G401.6 (cell line): ENCODE data around the gene ZNF358.

ENCODE experiments used
- FAIRE-seq: peaks from 2 replicates; lab custom pipeline; 2012; peaks lifted over from hg19 to GRCh38; lab: Jason Lieb, UNC

The ZNF358 gene

GRCh38 chr19:7489609-7490044 lies 26.3 kb upstream of the ZNF358 start:
- FAIRE-seq, result no peak

GRCh38 chr19:7492142-7492541 lies 23.8 kb upstream of the ZNF358 start:
- FAIRE-seq, result no peak

- no peak for FAIRE-seq
Measured at GRCh38 chr19:7492558-7492957, 23.3 kb upstream of the ZNF358 start.

- FAIRE-seq, result no peak
Measured at GRCh38 chr19:7494416-7495098, 21.3 kb upstream of the ZNF358 start.

DNA sequence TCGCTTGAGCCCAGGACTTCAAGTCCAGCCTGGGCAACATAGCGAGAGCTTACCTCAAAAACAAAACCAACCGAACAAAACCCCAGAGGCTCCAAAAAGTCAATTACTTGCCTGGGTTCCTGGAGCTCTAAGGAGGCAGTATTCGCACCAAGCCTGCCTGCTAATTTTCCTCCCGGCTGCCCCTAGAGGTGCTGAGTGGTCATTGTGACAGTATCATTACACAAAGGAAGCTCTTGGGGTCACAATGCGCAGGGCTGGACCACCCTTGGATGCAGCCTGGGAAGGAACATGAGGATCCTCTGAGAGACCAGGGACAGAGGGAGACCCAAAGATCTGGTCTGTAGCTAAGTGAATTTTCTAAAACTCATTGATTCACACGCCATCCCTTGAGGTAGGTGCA lies 18.6 kb upstream of the ZNF358 start:
- no peak for FAIRE-seq

DNA sequence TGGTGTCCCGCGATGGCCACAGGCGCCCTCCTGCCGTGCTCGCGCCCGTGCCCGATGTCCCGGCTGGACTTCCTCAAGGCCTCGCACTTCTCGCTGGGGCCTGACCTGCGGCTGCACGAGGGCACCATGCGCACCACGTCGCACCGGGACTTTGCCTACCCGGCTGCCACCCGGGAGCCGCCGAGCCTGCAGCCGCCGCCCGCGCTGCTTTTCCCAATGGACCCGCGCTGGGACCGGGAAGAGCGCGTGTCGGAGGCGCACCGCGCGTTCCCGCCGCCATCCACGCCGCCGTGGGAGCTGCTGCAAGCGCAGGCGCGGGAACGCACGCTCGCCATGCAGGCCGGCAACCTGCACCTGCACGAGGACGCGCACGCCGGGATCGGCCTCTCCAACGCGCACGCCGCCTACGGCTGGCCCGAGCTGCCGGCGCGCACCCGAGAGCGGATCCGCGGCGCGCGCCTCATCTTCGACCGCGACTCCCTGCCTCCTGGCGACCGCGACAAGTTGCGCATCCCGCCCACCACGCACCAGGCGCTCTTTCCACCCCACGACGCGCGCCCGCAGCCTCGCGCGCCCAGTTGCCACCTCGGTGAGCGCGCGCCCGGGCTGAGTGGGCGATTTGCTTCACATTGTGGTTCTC lies 15.0 kb upstream of the ZNF358 start:
- FAIRE-seq, result no peak

GRCh38 chr19:7502552-7502951 lies 13.4 kb upstream of the ZNF358 start:
- no peak for FAIRE-seq

GRCh38 chr19:7504684-7505083 lies 11.2 kb upstream of the ZNF358 start:
- no peak for FAIRE-seq

- FAIRE-seq, result no peak
Measured at GRCh38 chr19:7505288-7505681, 10.6 kb upstream of the ZNF358 start.

GRCh38 chr19:7505682-7506384 lies 10.1 kb upstream of the ZNF358 start:
- FAIRE-seq, result no peak

DNA sequence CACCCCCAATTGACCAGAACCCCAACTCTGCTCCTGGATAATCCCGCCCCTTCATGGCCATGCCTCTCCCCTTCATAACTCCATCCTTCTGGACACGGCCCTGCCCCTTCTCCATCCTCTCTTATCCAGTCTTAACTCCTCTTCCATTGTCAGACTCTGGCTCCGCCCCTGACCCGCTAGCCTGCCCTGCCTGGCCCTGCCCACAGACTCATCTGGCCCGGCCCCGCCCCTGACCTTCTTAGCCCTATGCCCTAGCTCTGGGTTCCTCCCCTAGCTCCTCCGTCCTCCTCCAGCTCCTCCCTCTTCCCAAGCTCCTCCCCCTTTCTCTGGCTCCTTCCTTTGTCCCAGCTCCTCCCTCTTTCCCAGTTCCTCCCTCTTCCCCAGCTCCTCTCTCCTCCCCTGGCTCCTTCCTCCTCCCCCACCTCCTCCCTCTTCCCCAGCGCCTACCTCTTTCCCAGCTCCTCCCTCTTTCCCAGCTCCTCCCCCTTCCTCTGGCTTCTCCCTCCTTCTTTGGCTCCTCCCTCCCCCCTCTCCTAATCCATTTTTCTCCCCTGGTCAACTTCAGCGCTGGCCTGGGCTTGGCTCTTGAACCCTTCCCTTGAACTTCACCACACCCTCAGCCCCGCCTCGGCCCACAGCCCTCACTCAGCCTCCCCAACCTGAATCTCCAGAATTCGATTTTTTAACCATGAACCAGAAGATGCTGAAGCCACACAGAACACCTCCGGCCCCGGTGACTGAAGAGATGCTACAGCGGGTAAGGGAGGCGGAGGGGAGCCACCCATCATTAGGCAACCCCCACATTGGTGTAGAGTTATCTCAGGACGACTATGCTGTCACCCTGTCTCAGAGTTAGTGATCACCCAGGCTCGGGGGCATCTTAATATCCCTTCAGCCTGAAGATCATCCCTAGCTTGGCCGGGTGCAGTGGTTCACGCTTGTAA lies 9.2 kb upstream of the ZNF358 start:
- peak; percentile 99 for FAIRE-seq

DNA sequence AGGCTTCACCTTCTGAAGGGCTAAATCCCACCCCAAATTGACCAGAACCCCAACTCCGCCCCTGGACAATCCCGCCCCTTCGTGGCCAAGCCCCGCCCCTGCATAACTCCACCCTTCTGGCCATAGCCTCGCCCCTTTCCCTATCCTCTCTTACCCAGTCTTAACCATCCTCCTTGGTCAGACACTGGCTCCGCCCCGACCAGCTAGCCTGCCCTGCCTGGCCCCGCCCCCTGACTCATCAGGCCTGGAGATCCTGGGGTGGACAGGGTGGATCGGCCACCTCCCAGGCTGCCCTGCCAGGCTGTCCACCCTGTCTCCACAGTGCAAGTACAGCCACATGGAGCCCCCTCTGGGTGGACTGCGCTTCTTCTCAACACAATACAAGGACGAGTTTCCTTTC lies 8.0 kb upstream of the ZNF358 start:
- no peak for FAIRE-seq

GRCh38 chr19:7509625-7510024 lies 6.3 kb upstream of the ZNF358 start:
- no peak for FAIRE-seq

- no peak for FAIRE-seq
Measured at GRCh38 chr19:7512400-7512851, 3.5 kb upstream of the ZNF358 start.

DNA sequence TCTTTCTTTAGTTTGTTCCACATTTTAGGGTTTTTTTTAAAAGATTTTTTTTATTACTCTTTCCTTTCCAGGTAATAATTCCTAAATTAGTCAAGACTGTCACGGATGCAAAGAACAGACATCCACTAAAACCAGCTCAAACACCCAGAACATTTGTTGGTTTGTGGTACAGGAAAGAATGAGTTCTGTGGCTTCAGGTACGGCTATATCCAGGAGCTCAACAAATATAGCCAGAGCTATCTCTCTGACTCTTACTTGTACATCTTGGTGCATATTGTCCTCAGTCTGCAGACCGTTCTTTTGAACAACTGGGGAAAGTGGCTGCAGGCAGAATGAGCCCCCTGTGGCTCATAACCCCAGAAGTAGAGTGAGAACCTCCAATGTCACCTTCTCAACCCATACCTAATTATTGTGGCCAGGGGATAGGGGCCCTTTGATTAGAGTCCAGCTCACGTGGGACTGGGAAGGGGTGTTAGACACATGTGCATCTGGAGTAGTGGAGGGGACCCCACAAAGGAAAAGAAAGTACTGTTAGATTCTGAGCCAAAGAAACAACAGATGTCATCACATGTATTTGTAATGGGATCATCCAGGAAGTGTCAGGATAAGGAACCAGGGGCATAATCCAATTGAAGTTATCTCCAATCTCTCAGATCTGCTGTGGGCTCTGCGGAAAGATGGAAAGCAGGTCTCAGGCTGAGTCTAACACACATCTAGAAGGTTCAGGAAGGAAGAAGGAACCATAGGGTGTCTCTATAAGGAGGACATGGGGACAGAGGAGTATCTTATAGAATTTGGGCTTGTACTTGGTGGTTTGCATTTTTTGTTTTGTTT lies 1.9 kb upstream of the ZNF358 start:
- no peak for FAIRE-seq

GRCh38 chr19:7515110-7515644 lies 726 bp upstream of the ZNF358 start:
- FAIRE-seq, result no peak

GRCh38 chr19:7516333-7516732 lies 430 bp downstream of the ZNF358 start:
- FAIRE-seq, result no peak

GRCh38 chr19:7516878-7517277 lies 975 bp downstream of the ZNF358 start:
- no peak for FAIRE-seq

DNA sequence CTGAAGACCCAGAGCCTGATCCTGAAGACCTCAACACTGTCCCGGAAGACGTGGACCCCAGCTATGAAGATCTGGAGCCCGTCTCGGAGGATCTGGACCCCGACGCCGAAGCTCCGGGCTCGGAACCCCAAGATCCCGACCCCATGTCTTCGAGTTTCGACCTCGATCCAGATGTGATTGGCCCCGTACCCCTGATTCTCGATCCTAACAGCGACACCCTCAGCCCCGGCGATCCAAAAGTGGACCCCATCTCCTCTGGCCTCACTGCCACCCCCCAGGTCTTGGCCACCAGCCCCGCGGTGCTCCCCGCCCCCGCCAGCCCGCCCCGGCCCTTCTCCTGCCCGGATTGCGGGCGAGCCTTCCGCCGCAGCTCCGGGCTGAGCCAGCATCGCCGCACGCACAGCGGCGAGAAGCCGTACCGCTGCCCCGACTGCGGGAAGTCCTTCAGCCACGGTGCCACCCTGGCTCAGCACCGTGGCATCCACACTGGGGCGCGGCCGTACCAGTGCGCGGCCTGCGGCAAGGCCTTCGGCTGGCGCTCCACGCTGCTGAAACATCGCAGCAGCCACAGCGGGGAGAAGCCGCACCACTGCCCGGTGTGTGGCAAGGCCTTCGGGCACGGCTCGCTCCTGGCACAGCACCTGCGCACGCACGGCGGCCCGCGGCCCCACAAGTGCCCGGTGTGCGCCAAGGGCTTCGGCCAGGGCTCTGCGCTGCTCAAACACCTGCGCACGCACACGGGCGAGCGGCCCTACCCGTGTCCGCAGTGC lies 3.6 kb downstream of the ZNF358 start:
- FAIRE-seq, result no peak
